ENCODE measurements around the gene MAEA. TPM values are rescaled to one million over a fixed set of nuclear protein-coding genes. Genes with fewer than 3 reads are reported as not detected.

Gene MAEA
- total and polyA plus RNA-seq, 10 of the 15 experiments (the other 5 are each of a cell fraction or from before 2014, with no cell fraction given), result 3.6 to 67.1 (median 54.6) TPM

- TF ChIP-seq TAF1 (IDR thresholded peaks at IDR 0.05; ENCODE audit: borderline replicate concordance, low read depth, low read length), result no peak
- TF ChIP-seq POLR2AphosphoS2 (IDR thresholded peaks at IDR 0.05; ENCODE audit: low read depth, low read length), result no peak
- TF ChIP-seq POU2F2 (IDR thresholded peaks at IDR 0.05; ENCODE audit: borderline replicate concordance, low read depth, low read length), result no peak
- TF ChIP-seq MTA3 (IDR thresholded peaks at IDR 0.05; ENCODE audit: borderline replicate concordance, low read length), result no peak
- no peak for TF ChIP-seq HDAC6 (IDR thresholded peaks at IDR 0.05; ENCODE audit: unreplicated experiment)
- no peak for TF ChIP-seq IRF3 (IDR thresholded peaks at IDR 0.05)
- no peak for TF ChIP-seq PML (IDR thresholded peaks at IDR 0.05; ENCODE audit: low read length)
These were observed 34.5 kb upstream of the MAEA start (continued) for GRCh38 chr4:1255151-1255550.

- ChIA-PET POLR2A (interaction anchor here (0.7 kb wide), 1 partner anchor 118 kb away, joined by 3 read pairs; no protein-coding TSS in a partner anchor), RAD21 (ENCODE audit: unreplicated experiment) (no interaction called here), CTCF (interaction anchor here (2.8 kb wide), 1 partner anchor 12 kb away, joined by 17 read pairs; no protein-coding TSS in a partner anchor), SMC1A (ENCODE audit: uncharacterized antibody, unreplicated experiment) (no interaction called here)
- H3K27me3 ChIP-seq (replicated peaks in 1 of 2; ENCODE audit: control insufficient read depth in 2 of 2, insufficient read depth in 2 of 2, low read length in 1 of 2), result no peaks in the 10 kb centered on the region
- in situ Hi-C loops (cut with MboI), result no loop called here
- no peak overlapping the region for H3K4me2 ChIP-seq (ENCODE audit: control insufficient read depth, insufficient read depth)
- no TSS peak for BruUV-seq (replicated peaks)
- no peak overlapping the region for H3K27ac ChIP-seq (ENCODE audit: control insufficient read depth, insufficient read depth)
- intact Hi-C loops (cut with micrococcal nuclease; ENCODE audit: unreplicated experiment), result no loop called here
- H3K79me2 ChIP-seq (ENCODE audit: control insufficient read depth, insufficient read depth, low read length), result peaks cover 2% of the 10 kb centered on the region
- no peak overlapping the region for H3K9ac ChIP-seq (ENCODE audit: control insufficient read depth, insufficient read depth, low read length)
- H3K36me3 ChIP-seq (ENCODE audit: control insufficient read depth in 2 of 2, insufficient read depth in 2 of 2, low read length in 1 of 2), result peaks cover 0 to 4% of the 10 kb centered on the region in 2 experiments; a peak in 2 of 4 replicates
- no peak overlapping the region for H3K4me3 ChIP-seq
- H3K9me3 ChIP-seq (replicated peaks; ENCODE audit: control insufficient read depth, insufficient read depth, low read length), result peaks cover 24% of the 10 kb centered on the region
- ATAC-seq (no peak), DNase-seq (ENCODE audit: low read depth, low spot score) (no peak), FAIRE-seq (no peak)
- H3K4me1 ChIP-seq (ENCODE audit: control insufficient read depth, insufficient read depth, low read length), result peaks cover 13% of the 10 kb centered on the region
- WGBS (ENCODE audit: insufficient coverage, insufficient replicate concordance, low lambda C conversion rate, missing lambda C conversion rate), result 61% methylated on average over 2 of the region's 2 CpGs
- H4K20me1 ChIP-seq (ENCODE audit: control insufficient read depth, insufficient read depth), result no peaks in the 10 kb centered on the region
- H2AFZ ChIP-seq (ENCODE audit: control insufficient read depth, low read depth, low read length), result no peak overlapping the region
- TF ChIP-seq TBL1XR1 (IDR thresholded peaks at IDR 0.05; ENCODE audit: low read depth, low read length), result no peak
- TF ChIP-seq ZNF274 (IDR thresholded peaks at IDR 0.05; ENCODE audit: insufficient read depth, insufficient read length), result no peak
- no peak for TF ChIP-seq WRNIP1 (IDR thresholded peaks at IDR 0.05; ENCODE audit: borderline replicate concordance, low read depth, low read length)
- TF ChIP-seq PAX5 (IDR thresholded peaks at IDR 0.05; ENCODE audit: borderline replicate concordance, low read depth, low read length), result no peak
- TF ChIP-seq NFYB (IDR thresholded peaks at IDR 0.05; ENCODE audit: insufficient read depth, low read depth, low read length), result no peak
- no peak for TF ChIP-seq ZNF217 (IDR thresholded peaks at IDR 0.05)
- no peak for TF ChIP-seq RUNX3 (IDR thresholded peaks at IDR 0.05; ENCODE audit: low read length)
- no peak for TF ChIP-seq PRDM15 (CRISPR knock-in tag; IDR thresholded peaks at IDR 0.05)
- TF ChIP-seq PML (IDR thresholded peaks at IDR 0.05; ENCODE audit: low read length), result no peak
- TF ChIP-seq NFXL1 (IDR thresholded peaks at IDR 0.05; ENCODE audit: borderline replicate concordance), result no peak
- no peak for TF ChIP-seq MLLT1 (IDR thresholded peaks at IDR 0.05)
- TF ChIP-seq E2F4 (IDR thresholded peaks at IDR 0.05; ENCODE audit: low read depth, low read length), result no peak
These were observed 34.0 kb upstream of the MAEA start for GRCh38 chr4:1255699-1256098.

Data from GM12878 (cell line).